Astrocyte (in vitro differentiated cells and primary cell): ENCODE data around the gene CALD1.

Source experiments
- CTCF ChIP-seq: IDR thresholded peaks from 2 replicates; pipeline ENCODE4 v1.5.1; 2011; ENCODE audit warnings: low read depth, mild to moderate bottlenecking, inconsistent platforms, low read length, moderate library complexity; ENCODE audit not compliant: insufficient read depth
- EZH2 ChIP-seq: IDR thresholded peaks from 2 replicates; pipeline ENCODE4 v1.6.1; 2012; ENCODE audit warnings: mild to moderate bottlenecking, low read length, inconsistent platforms; ENCODE audit not compliant: insufficient read depth

GRCh38 chr7:134873253-134873652 lies 93.8 kb downstream of the CALD1 start:
- no peak for TF ChIP-seq CTCF
- no peak for TF ChIP-seq EZH2
